ENCODE results near the gene ACTA2. TPM values are rescaled to one million over a fixed set of nuclear protein-coding genes. Genes with fewer than 3 reads are reported as not detected.
A peak's percentile ranks its signal among the peaks of the same experiment; 100 is the strongest.

The ACTA2 gene
- total and polyA plus RNA-seq, 2 donors (not counting 1 experiment from before 2014, with no cell fraction given), result 1.8 to 3.7 TPM

- Histone ChIP-seq H3K4me2 (replicated peaks; ENCODE audit: low read depth, low read length, poor library complexity, severe bottlenecking) (peak overlapping the region; percentile 51), H3K9me3 (ENCODE audit: control extremely low read depth in 1 of 3, control insufficient read depth in 2 of 3, insufficient read depth in 1 of 3, low read length in 2 of 3) (no peaks in the 10 kb centered on the region), H3K9ac (ENCODE audit: low read length) (peak overlapping the region; percentile 35), H3K36me3 (replicated peaks in 1 of 2; ENCODE audit: control extremely low read depth in 1 of 2, control insufficient read depth in 1 of 2, extremely low read depth in 1 of 2, insufficient read depth in 2 of 2, low read length in 1 of 2) (peaks cover 4 to 30% of the 10 kb centered on the region in 2 experiments), H4K20me1 (ENCODE audit: control insufficient read depth, insufficient read depth, low read length, poor library complexity, severe bottlenecking) (no peaks in the 10 kb centered on the region), H3K27ac (ENCODE audit: low read length in 2 of 2) (peak overlapping the region; percentile 78 to 81), H3K27me3 (replicated peaks in 1 of 4; ENCODE audit: control extremely low read depth in 1 of 4, control insufficient read depth in 3 of 4, insufficient read depth in 4 of 4, low read length in 3 of 4) (no peaks in the 10 kb centered on the region), H3K79me2 (ENCODE audit: control insufficient read depth, insufficient read depth, low read length) (peaks cover 14% of the 10 kb centered on the region), H3K4me3 (ENCODE audit: control extremely low read depth in 1 of 5, extremely low read depth in 1 of 5, insufficient read depth in 1 of 5, low read depth in 2 of 5, low read length in 4 of 5) (peak overlapping the region in 1 of 5 experiments; percentile 17), H2AFZ (ENCODE audit: insufficient read depth, low read depth, low read length, poor library complexity, severe bottlenecking) (peak overlapping the region; percentile 51), H3K4me1 (ENCODE audit: control insufficient read depth in 2 of 2, insufficient read depth in 2 of 2, low read length in 2 of 2) (peaks cover 38 to 64% of the 10 kb centered on the region in 2 donors)
- intact Hi-C loops (cut with micrococcal nuclease), result loop anchor here (1.0 to 2.0 kb wide), 4 partner anchors 11 to 66 kb away; partner anchors contain the start of gene STAMBPL1
- Mint-ChIP-seq H3K27me3 (no peaks in the 10 kb centered on the region), H3K4me1 (peaks cover 58% of the 10 kb centered on the region), H3K27ac (peak overlapping the region; percentile 98), H3K9me3 (ENCODE audit: insufficient read depth) (no peaks in the 10 kb centered on the region), H3K4me3 (peak overlapping the region; percentile 74)
- WGBS (ENCODE audit: insufficient coverage), result 80% methylated on average over 1 of the region's 1 CpG
- DNase-seq (peak; percentile 81), ATAC-seq (ENCODE audit: low read depth) (peak; percentile 85)
- TF ChIP-seq EZH2 (IDR thresholded peaks at IDR 0.05; ENCODE audit: borderline replicate concordance, insufficient read depth, low read depth, low read length, poor library complexity, severe bottlenecking) (no peak), CTCF (IDR thresholded peaks at IDR 0.05) (no peak)
- CTCF ChIA-PET, result interaction anchor here (0.8 to 6.7 kb wide), 11 partner anchors 9 to 316 kb away, joined by 3 to 63 read pairs (median 7); partner anchors contain the start of gene STAMBPL1
- POLR2A ChIA-PET, result interaction anchor here (0.6 to 4.1 kb wide), 4 partner anchors 14 to 1039 kb away, joined by 4 to 47 read pairs (median 12); partner anchors contain the start of genes KLLN, PTEN and STAMBPL1
Observed at GRCh38 chr10:88901206-88901983, 51.2 kb downstream of the ACTA2 start.
